A549 (cell line): ENCODE data around the gene IL4R.

Experiments
- RFX5 ChIP-seq: fragments of 450-650 bp; IDR thresholded peaks from 2 replicates; pipeline ENCODE4 v1.7.1; 2014; ENCODE audit warnings: antibody characterized with exemption, mild to moderate bottlenecking, moderate library complexity
- TP53 ChIP-seq: fragments of 250-450 bp; sonication (Bioruptor Pico); IDR thresholded peaks from 2 replicates; pipeline ENCODE4 v1.5.0; 2021; ENCODE audit warnings: mild to moderate bottlenecking, moderate library complexity
- TF ChIP-seq, protein P1 (sequence below): fragments of >200 bp; sonication (Bioruptor Twin); formaldehyde crosslinking; IDR thresholded peaks from 3 replicates; pipeline ENCODE4 v1.5.1; 2016

DNA sequence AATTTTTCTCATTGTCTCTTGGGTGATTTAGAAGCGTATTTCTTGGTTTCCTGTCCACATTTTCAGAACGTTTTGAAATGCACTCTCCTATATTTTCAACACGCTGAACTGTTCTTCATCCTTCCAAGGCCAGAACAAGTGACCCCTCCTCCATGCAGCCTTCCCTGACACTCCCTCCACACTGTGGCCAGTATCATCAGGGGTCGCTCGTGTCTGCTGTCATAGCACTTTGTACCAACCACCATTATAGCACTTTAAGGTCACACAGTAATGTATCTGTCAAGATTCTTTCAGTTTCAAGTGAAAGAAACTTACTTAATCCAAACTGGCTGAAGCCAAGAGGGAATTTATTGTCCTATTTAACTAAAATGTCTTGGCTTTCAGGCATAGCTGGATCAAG is 70.7 kb downstream of the IL4R start:
- TF ChIP-seq TP53 (CRISPR knock-in tag) (no peak), RFX5 (no peak)
- TF ChIP-seq, protein P1, sequence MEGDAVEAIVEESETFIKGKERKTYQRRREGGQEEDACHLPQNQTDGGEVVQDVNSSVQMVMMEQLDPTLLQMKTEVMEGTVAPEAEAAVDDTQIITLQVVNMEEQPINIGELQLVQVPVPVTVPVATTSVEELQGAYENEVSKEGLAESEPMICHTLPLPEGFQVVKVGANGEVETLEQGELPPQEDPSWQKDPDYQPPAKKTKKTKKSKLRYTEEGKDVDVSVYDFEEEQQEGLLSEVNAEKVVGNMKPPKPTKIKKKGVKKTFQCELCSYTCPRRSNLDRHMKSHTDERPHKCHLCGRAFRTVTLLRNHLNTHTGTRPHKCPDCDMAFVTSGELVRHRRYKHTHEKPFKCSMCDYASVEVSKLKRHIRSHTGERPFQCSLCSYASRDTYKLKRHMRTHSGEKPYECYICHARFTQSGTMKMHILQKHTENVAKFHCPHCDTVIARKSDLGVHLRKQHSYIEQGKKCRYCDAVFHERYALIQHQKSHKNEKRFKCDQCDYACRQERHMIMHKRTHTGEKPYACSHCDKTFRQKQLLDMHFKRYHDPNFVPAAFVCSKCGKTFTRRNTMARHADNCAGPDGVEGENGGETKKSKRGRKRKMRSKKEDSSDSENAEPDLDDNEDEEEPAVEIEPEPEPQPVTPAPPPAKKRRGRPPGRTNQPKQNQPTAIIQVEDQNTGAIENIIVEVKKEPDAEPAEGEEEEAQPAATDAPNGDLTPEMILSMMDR, result no peak
